ENCODE measurements around the gene CCNYL1.

DNA sequence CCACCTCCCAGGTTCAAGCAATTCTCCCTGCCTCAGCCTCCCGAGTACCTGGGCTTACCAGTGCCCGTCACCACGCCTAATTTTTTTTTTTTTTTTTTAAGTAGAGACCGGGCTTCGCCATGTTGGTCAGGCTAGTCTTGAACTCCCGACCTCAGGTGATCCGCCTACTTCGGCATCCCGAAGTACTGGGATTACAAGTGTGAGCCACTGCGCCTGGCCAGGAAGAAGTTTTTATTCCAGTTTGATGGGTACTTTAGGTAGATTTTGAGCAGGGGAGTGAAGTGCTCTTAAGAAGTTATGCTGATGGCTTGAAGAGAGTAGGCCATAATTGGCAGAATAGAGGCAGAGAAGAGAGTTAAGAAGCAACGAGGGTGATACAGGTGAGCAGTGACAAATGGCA is 33.0 kb downstream of the CCNYL1 start:
- TF ChIP-seq, protein P1, sequence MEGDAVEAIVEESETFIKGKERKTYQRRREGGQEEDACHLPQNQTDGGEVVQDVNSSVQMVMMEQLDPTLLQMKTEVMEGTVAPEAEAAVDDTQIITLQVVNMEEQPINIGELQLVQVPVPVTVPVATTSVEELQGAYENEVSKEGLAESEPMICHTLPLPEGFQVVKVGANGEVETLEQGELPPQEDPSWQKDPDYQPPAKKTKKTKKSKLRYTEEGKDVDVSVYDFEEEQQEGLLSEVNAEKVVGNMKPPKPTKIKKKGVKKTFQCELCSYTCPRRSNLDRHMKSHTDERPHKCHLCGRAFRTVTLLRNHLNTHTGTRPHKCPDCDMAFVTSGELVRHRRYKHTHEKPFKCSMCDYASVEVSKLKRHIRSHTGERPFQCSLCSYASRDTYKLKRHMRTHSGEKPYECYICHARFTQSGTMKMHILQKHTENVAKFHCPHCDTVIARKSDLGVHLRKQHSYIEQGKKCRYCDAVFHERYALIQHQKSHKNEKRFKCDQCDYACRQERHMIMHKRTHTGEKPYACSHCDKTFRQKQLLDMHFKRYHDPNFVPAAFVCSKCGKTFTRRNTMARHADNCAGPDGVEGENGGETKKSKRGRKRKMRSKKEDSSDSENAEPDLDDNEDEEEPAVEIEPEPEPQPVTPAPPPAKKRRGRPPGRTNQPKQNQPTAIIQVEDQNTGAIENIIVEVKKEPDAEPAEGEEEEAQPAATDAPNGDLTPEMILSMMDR (IDR thresholded peaks at IDR 0.05 in 8 of 11, conservative IDR thresholded peaks at IDR 0.05 in 3 of 11): no peak
- TF ChIP-seq POLR2A (IDR thresholded peaks at IDR 0.05): no peak
- no peak for TF ChIP-seq POLR2AphosphoS5 (IDR thresholded peaks at IDR 0.05)

Measured in spleen (tissue), 7 donors.